Caco-2 (cell line): ENCODE measurements around the gene POU5F2. TPM values are rescaled to one million over a fixed set of nuclear protein-coding genes. Genes with fewer than 3 reads are reported as not detected.

Source experiments
- BruUV-seq: library from RNA; stranded (reverse); fragments of 400-500 nt; replicated peaks from 2 replicates; lab custom pipeline; 2021; lab: Mats Ljungman, UMichigan
- CTCF ChIA-PET: fragments of 300-600 bp; sonication (Branson Sonifier 250); formaldehyde crosslinking; loops from one replicate; lab custom pipeline; 2022; ENCODE audit warnings: antibody characterized with exemption; lab: Charles Lee
- POLR2A ChIA-PET: fragments of 300-600 bp; sonication (Branson Sonifier 250); formaldehyde crosslinking; loops from one replicate; lab custom pipeline; 2022; ENCODE audit warnings: antibody characterized with exemption; lab: Charles Lee
- DNase-seq, 2 experiments: peaks; one replicate each; pipeline versions ENCODE4 v3.0.0 to v3.0.0-alpha.2; 2020 to 2022
- H3K27me3 ChIP-seq: replicated peaks from 2 replicates; pipeline ENCODE4 v1.6.0; 2011; ENCODE audit warnings: low read length; ENCODE audit not compliant: control insufficient read depth, insufficient read depth
- H3K36me3 ChIP-seq: 2 replicates; pipeline ENCODE4 v1.5.1; 2011; ENCODE audit warnings: low read length; ENCODE audit not compliant: control insufficient read depth, insufficient read depth
- H3K4me1 ChIP-seq: fragments of 250-450 bp; sonication (Bioruptor Pico); 2 replicates; pipeline ENCODE4 v1.5.1; 2020; ENCODE audit warnings: mild to moderate bottlenecking
- H3K4me3 ChIP-seq: 2 replicates; pipeline ENCODE4 v1.5.1; 2011; ENCODE audit warnings: low read depth, mild to moderate bottlenecking, control low read depth, low read length
- H3K9me3 ChIP-seq: fragments of 250-450 bp; sonication (Bioruptor Pico); 2 replicates; pipeline ENCODE4 v1.5.1; 2020; ENCODE audit warnings: mild to moderate bottlenecking, moderate library complexity
- H3K27ac Mint-ChIP-seq: one replicate; pipeline ENCODE4 v1.8.0; 2022; ENCODE audit warnings: mixed read lengths; ENCODE audit not compliant: unreplicated experiment
- H3K27me3 Mint-ChIP-seq: one replicate; pipeline ENCODE4 v1.8.0; 2022; ENCODE audit warnings: mixed read lengths; ENCODE audit not compliant: insufficient read depth, unreplicated experiment
- H3K36me3 Mint-ChIP-seq: one replicate; pipeline ENCODE4 v1.8.0; 2022; ENCODE audit warnings: mild to moderate bottlenecking, mixed read lengths; ENCODE audit not compliant: insufficient read depth, unreplicated experiment
- H3K4me1 Mint-ChIP-seq: one replicate; pipeline ENCODE4 v1.8.0; 2022; ENCODE audit warnings: low read depth, mixed read lengths; ENCODE audit not compliant: unreplicated experiment
- H3K4me3 Mint-ChIP-seq: one replicate; pipeline ENCODE4 v1.8.0; 2022; ENCODE audit warnings: mild to moderate bottlenecking, moderate library complexity, mixed read lengths; ENCODE audit not compliant: unreplicated experiment
- H3K9me3 Mint-ChIP-seq: one replicate; pipeline ENCODE4 v1.8.0; 2022; ENCODE audit warnings: mixed read lengths; ENCODE audit not compliant: unreplicated experiment
- intact Hi-C: fragments of 100-400 bp; cut with micrococcal nuclease; formaldehyde crosslinking; loops from one replicate; pipeline ENCODE4 v1.10.0; 2022; ENCODE audit not compliant: unreplicated experiment
- total RNA-seq: library from RNA; stranded (reverse); gene quantifications from 2 replicates; pipeline ENCODE4 v1.2.3, GENCODE V29; 2022
- TF ChIP-seq, protein P1 (sequence below), 2 experiments: fragments of 200-600 bp in 1 of 2; IDR thresholded peaks; 1 replicate in 1 of 2; 2 replicates in 1 of 2; pipeline versions ENCODE4 v1.5.1 to v1.8.0; 2011 to 2022; ENCODE audit warnings: antibody characterized with exemption in 1 of 2, control low read depth in 1 of 2, inconsistent platforms in 1 of 2, low read depth in 1 of 2, low read length in 1 of 2, mild to moderate bottlenecking in 1 of 2, moderate library complexity in 1 of 2; ENCODE audit not compliant: insufficient read depth in 1 of 2, severe bottlenecking in 1 of 2, unreplicated experiment in 1 of 2

The POU5F2 gene
- total RNA-seq, 1 experiment from 2014 or later: 0.59 TPM

DNA sequence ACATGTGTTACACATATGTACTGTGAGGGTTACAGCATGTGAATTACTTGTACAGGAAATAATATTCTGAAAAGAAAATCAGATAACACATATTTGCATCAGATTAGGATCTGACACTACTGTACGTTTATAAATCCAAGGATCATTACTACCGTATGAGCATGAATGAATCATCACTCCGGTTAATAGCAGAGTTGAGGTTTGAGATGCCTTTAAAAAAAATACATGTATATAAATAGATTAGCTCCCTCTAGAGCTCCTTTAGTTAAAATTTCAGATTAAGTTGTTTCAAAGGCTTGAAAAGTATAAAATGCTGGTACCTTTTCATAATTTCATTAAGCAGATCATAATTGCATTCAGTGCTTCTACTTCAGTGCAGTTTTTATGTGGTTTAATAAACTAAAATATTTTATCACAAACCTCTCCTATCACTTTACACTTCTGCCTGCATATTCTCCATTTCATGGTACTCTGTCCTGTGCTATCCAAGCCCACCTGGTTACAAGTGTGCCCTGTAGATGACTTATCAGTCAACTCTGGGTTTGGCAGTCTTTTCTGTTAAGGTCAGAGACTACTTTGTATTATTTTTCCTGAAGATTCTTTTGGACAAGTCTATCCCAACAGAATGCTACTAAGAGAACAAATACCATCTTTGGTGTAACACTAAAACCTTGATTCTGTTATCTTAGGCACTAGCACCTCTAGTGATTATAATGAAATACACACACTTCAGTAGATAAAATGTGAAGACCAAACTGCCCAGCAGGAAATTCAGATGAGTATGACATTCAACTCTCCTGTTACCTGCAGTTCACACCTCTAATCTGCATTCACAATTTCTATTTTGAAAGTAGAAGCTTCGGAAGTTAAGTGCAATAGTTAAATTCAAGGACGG lies 48.0 kb upstream of the POU5F2 start:
- no peaks in the 10 kb centered on the region for H3K27me3 Mint-ChIP-seq
- H3K4me3 ChIP-seq: no peak overlapping the region
- CTCF ChIA-PET: interaction anchor here (0.7 kb wide), 1 partner anchor 233 kb away, joined by 3 read pairs; no protein-coding TSS in a partner anchor
- H3K4me1 Mint-ChIP-seq: peaks cover 10% of the 10 kb centered on the region
- H3K36me3 Mint-ChIP-seq: no peaks in the 10 kb centered on the region
- POLR2A ChIA-PET: no interaction called here
- TF ChIP-seq, protein P1, sequence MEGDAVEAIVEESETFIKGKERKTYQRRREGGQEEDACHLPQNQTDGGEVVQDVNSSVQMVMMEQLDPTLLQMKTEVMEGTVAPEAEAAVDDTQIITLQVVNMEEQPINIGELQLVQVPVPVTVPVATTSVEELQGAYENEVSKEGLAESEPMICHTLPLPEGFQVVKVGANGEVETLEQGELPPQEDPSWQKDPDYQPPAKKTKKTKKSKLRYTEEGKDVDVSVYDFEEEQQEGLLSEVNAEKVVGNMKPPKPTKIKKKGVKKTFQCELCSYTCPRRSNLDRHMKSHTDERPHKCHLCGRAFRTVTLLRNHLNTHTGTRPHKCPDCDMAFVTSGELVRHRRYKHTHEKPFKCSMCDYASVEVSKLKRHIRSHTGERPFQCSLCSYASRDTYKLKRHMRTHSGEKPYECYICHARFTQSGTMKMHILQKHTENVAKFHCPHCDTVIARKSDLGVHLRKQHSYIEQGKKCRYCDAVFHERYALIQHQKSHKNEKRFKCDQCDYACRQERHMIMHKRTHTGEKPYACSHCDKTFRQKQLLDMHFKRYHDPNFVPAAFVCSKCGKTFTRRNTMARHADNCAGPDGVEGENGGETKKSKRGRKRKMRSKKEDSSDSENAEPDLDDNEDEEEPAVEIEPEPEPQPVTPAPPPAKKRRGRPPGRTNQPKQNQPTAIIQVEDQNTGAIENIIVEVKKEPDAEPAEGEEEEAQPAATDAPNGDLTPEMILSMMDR (IDR thresholded peaks at IDR 0.05; ENCODE audit: insufficient read depth in 1 of 2, low read depth in 1 of 2, low read length in 1 of 2, severe bottlenecking in 1 of 2, unreplicated experiment in 1 of 2): no peak
- H3K9me3 ChIP-seq: no peaks in the 10 kb centered on the region
- H3K4me3 Mint-ChIP-seq: no peak overlapping the region
- intact Hi-C loops: loop anchor here (5.0 kb wide), 1 partner anchor 177 kb away; no protein-coding TSS in a partner anchor
- H3K4me1 ChIP-seq: no peaks in the 10 kb centered on the region
- no peak for DNase-seq
- no peaks in the 10 kb centered on the region for H3K36me3 ChIP-seq
- BruUV-seq: no TSS peak
- no peaks in the 10 kb centered on the region for H3K9me3 Mint-ChIP-seq
- H3K27ac Mint-ChIP-seq: no peak overlapping the region
- no peaks in the 10 kb centered on the region for H3K27me3 ChIP-seq

DNA sequence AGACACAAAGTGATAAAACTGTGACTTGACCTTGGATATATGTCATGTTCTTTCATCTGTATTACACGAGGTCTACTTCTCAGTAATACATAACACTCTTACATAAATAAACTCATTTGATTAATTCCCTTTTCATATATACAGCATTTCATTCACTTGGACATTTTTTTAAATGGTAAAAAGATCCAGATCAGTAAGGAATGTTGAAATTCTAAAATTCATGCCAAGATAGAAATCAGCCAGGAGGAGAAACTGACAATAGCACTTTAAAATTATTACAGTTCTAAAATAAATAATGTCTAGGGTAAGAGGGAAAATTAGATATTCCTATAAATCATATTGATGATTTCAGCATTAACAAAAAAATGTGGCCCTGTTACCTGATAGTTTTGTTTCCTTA lies 46.2 kb upstream of the POU5F2 start:
- Histone ChIP-seq H3K4me3 (no peak overlapping the region), H3K27me3 (no peaks in the 10 kb centered on the region), H3K4me1 (no peaks in the 10 kb centered on the region), H3K9me3 (no peaks in the 10 kb centered on the region), H3K36me3 (no peaks in the 10 kb centered on the region)
- Mint-ChIP-seq H3K27me3 (no peaks in the 10 kb centered on the region), H3K36me3 (no peaks in the 10 kb centered on the region), H3K4me3 (no peak overlapping the region), H3K27ac (no peak overlapping the region), H3K4me1 (peaks cover 8% of the 10 kb centered on the region), H3K9me3 (no peaks in the 10 kb centered on the region)
- POLR2A ChIA-PET: no interaction called here
- CTCF ChIA-PET: no interaction called here
- TF ChIP-seq, protein P1 (IDR thresholded peaks at IDR 0.05; ENCODE audit: insufficient read depth in 1 of 2, low read depth in 1 of 2, low read length in 1 of 2, severe bottlenecking in 1 of 2, unreplicated experiment in 1 of 2): no peak
- DNase-seq: no peak
- intact Hi-C loops: loop anchor here (5.0 kb wide), 1 partner anchor 175 kb away; no protein-coding TSS in a partner anchor
- BruUV-seq: no TSS peak

DNA sequence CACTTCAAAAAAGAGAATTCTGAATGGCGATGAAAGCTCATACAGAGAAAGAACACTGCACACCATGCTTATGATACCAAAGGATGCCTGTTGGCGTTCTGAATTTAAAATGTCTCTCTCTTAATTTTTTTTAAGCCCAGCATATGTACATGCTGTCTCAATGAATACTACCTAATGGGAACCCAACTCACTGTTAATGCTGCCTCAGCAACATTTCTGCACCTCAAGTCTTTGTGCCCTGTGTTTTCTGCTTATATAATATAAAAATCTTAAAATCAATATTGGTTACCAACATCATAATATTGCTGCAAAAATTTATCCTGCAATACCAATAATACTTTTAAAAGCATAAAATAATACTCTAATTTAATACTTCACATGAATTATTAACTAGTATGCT lies 44.1 kb upstream of the POU5F2 start:
- no peak overlapping the region for H3K4me3 Mint-ChIP-seq
- intact Hi-C loops: loop anchor here (5.0 kb wide), 1 partner anchor 173 kb away; no protein-coding TSS in a partner anchor
- H3K27ac Mint-ChIP-seq: no peak overlapping the region
- H3K9me3 Mint-ChIP-seq: no peaks in the 10 kb centered on the region
- CTCF ChIA-PET: no interaction called here
- Histone ChIP-seq H3K4me1 (no peaks in the 10 kb centered on the region), H3K27me3 (no peaks in the 10 kb centered on the region), H3K36me3 (no peaks in the 10 kb centered on the region), H3K4me3 (no peak overlapping the region), H3K9me3 (no peaks in the 10 kb centered on the region)
- POLR2A ChIA-PET: no interaction called here
- H3K27me3 Mint-ChIP-seq: no peaks in the 10 kb centered on the region
- TF ChIP-seq, protein P1 (IDR thresholded peaks at IDR 0.05; ENCODE audit: insufficient read depth in 1 of 2, low read depth in 1 of 2, low read length in 1 of 2, severe bottlenecking in 1 of 2, unreplicated experiment in 1 of 2): no peak
- BruUV-seq: no TSS peak
- no peak for DNase-seq
- H3K4me1 Mint-ChIP-seq: no peaks in the 10 kb centered on the region
- H3K36me3 Mint-ChIP-seq: no peaks in the 10 kb centered on the region
